CD4-positive, alpha-beta memory T cell (primary cell): Measurements from ENCODE around the gene WNT7B. TPM values are rescaled to one million over a fixed set of nuclear protein-coding genes. Genes with fewer than 3 reads are reported as not detected.

Experiments used
- CTCF ChIA-PET: fragments of 350-600 bp; sonication (Branson Sonifier 250); formaldehyde crosslinking; loops from one replicate; lab custom pipeline; 2021; ENCODE audit warnings: inconsistent platforms; ENCODE audit not compliant: partially characterized antibody; lab: Charles Lee
- POLR2A ChIA-PET: fragments of 350-600 bp; sonication (Branson Sonifier 250); formaldehyde crosslinking; loops from one replicate; lab custom pipeline; 2021; ENCODE audit not compliant: partially characterized antibody; lab: Charles Lee
- DNase-seq, 5 donors: peaks; one replicate each; pipeline versions ENCODE4 v3.0.0 to v3.0.0-alpha.2; 2020 to 2022; ENCODE audit warnings: mixed read lengths in 1 of 5
- H3K27ac ChIP-seq: one replicate; pipeline ENCODE4 v1.7.0; 2013; ENCODE audit warnings: low read depth, low read length
- H3K27me3 ChIP-seq: 2 replicates; pipeline ENCODE4 v1.7.0; 2013; ENCODE audit warnings: mild to moderate bottlenecking, low read length, moderate library complexity; ENCODE audit not compliant: insufficient read depth
- H3K36me3 ChIP-seq: 2 replicates; pipeline ENCODE4 v1.7.0; 2013; ENCODE audit warnings: mild to moderate bottlenecking, low read length, moderate library complexity; ENCODE audit not compliant: insufficient read depth
- H3K4me1 ChIP-seq: 2 replicates; pipeline ENCODE4 v1.7.0; 2013; ENCODE audit warnings: mild to moderate bottlenecking, low read length, moderate library complexity; ENCODE audit not compliant: insufficient read depth
- H3K4me3 ChIP-seq, 2 donors: one replicate each; pipeline ENCODE4 v1.7.0; 2013; ENCODE audit warnings: low read length in 2 of 2, mild to moderate bottlenecking in 1 of 2
- H3K9me3 ChIP-seq, 2 donors: one replicate each; pipeline ENCODE4 v1.7.0; 2013; ENCODE audit warnings: low read length in 2 of 2, control low read depth in 1 of 2; ENCODE audit not compliant: control insufficient read depth in 1 of 2
- H3K27ac Mint-ChIP-seq, 7 donors: one replicate each; pipeline ENCODE4 v1.8.0; 2020 to 2021; ENCODE audit warnings: mixed read lengths in 7 of 7, mild to moderate bottlenecking in 6 of 7, inconsistent platforms in 3 of 7, moderate library complexity in 3 of 7
- H3K27me3 Mint-ChIP-seq, 2 donors: one replicate each; pipeline ENCODE4 v1.8.0; 2020 to 2021; ENCODE audit warnings: mixed read lengths in 2 of 2
- H3K36me3 Mint-ChIP-seq, 2 donors: one replicate each; pipeline ENCODE4 v1.8.0; 2020 to 2021; ENCODE audit warnings: mixed read lengths in 2 of 2, inconsistent platforms in 1 of 2, mild to moderate bottlenecking in 1 of 2
- H3K4me1 Mint-ChIP-seq, 4 donors: one replicate each; pipeline ENCODE4 v1.8.0; 2020 to 2021; ENCODE audit warnings: mixed read lengths in 4 of 4, mild to moderate bottlenecking in 1 of 4
- H3K4me3 Mint-ChIP-seq, 8 donors: one replicate each; pipeline ENCODE4 v1.8.0; 2020 to 2021; ENCODE audit warnings: mixed read lengths in 8 of 8, mild to moderate bottlenecking in 7 of 8, moderate library complexity in 6 of 8, inconsistent platforms in 3 of 8
- H3K9me3 Mint-ChIP-seq, 8 donors: one replicate each; pipeline ENCODE4 v1.8.0; 2020 to 2021; ENCODE audit warnings: mixed read lengths in 8 of 8, mild to moderate bottlenecking in 5 of 8, inconsistent platforms in 3 of 8, moderate library complexity in 1 of 8
- intact Hi-C: fragments of 100-400 bp; cut with micrococcal nuclease; formaldehyde crosslinking; loops from one replicate; pipeline ENCODE4 v1.15.1; 2023
- polyA plus RNA-seq, 2 donors: library from polyadenylated mRNA; unstranded; fragments of 300-500 nt; fragmentation: Illumina TruSeq; gene quantifications; one replicate each; pipeline ENCODE4 v1.2.3, GENCODE V29; 2021
- total RNA-seq, 2 experiments: library from RNA; stranded (reverse); gene quantifications; one replicate each; pipeline ENCODE4 v1.2.3, GENCODE V29; 2021

The WNT7B gene
- total and polyA plus RNA-seq, 4 experiments from 2014 or later = not detected

GRCh38 chr22:45952151-45952550, 24.8 kb downstream of the WNT7B start:
- no peak overlapping the region for H3K4me3 ChIP-seq
- POLR2A ChIA-PET = no interaction called here
- peaks cover 0 to 4% (median 0%) of the 10 kb centered on the region in 8 donors for H3K9me3 Mint-ChIP-seq
- H3K4me3 Mint-ChIP-seq = no peak overlapping the region
- H3K27me3 Mint-ChIP-seq = peaks cover 13 to 16% of the 10 kb centered on the region in 2 donors
- H3K9me3 ChIP-seq = no peaks in the 10 kb centered on the region
- CTCF ChIA-PET = no interaction called here
- no peaks in the 10 kb centered on the region for H3K27me3 ChIP-seq
- no peak for DNase-seq
- no peaks in the 10 kb centered on the region for H3K36me3 Mint-ChIP-seq
- H3K4me1 Mint-ChIP-seq = no peaks in the 10 kb centered on the region
- no peaks in the 10 kb centered on the region for H3K36me3 ChIP-seq
- no peak overlapping the region for H3K27ac ChIP-seq
- no peak overlapping the region for H3K27ac Mint-ChIP-seq
- H3K4me1 ChIP-seq = no peaks in the 10 kb centered on the region
- intact Hi-C loops = no loop called here

GRCh38 chr22:45949891-45950290, 27.1 kb downstream of the WNT7B start:
- DNase-seq = no peak
- no peak overlapping the region for H3K27ac Mint-ChIP-seq
- POLR2A ChIA-PET = no interaction called here
- Histone ChIP-seq H3K36me3 (no peaks in the 10 kb centered on the region), H3K4me3 (no peak overlapping the region), H3K27ac (no peak overlapping the region), H3K4me1 (no peaks in the 10 kb centered on the region), H3K27me3 (no peaks in the 10 kb centered on the region), H3K9me3 (no peaks in the 10 kb centered on the region)
- peaks cover 0 to 4% (median 0%) of the 10 kb centered on the region in 8 donors for H3K9me3 Mint-ChIP-seq
- no peaks in the 10 kb centered on the region for H3K4me1 Mint-ChIP-seq
- H3K27me3 Mint-ChIP-seq = peaks cover 12 to 22% of the 10 kb centered on the region in 2 donors
- H3K4me3 Mint-ChIP-seq = no peak overlapping the region
- CTCF ChIA-PET = no interaction called here
- intact Hi-C loops = no loop called here
- H3K36me3 Mint-ChIP-seq = no peaks in the 10 kb centered on the region

GRCh38 chr22:45949258-45949870, 27.6 kb downstream of the WNT7B start:
- Histone ChIP-seq H3K4me1 (no peaks in the 10 kb centered on the region), H3K9me3 (no peaks in the 10 kb centered on the region), H3K27ac (no peak overlapping the region), H3K36me3 (no peaks in the 10 kb centered on the region), H3K27me3 (no peaks in the 10 kb centered on the region), H3K4me3 (no peak overlapping the region)
- no peak overlapping the region for H3K4me3 Mint-ChIP-seq
- ChIA-PET POLR2A (no interaction called here), CTCF (no interaction called here)
- no peaks in the 10 kb centered on the region for H3K36me3 Mint-ChIP-seq
- no peak for DNase-seq
- peaks cover 12 to 22% of the 10 kb centered on the region in 2 donors for H3K27me3 Mint-ChIP-seq
- peaks cover 0 to 4% (median 0%) of the 10 kb centered on the region in 8 donors for H3K9me3 Mint-ChIP-seq
- no peak overlapping the region for H3K27ac Mint-ChIP-seq
- H3K4me1 Mint-ChIP-seq = no peaks in the 10 kb centered on the region
- intact Hi-C loops = no loop called here

GRCh38 chr22:45948081-45948648, 28.8 kb downstream of the WNT7B start:
- Mint-ChIP-seq H3K27me3 (peaks cover 8 to 15% of the 10 kb centered on the region in 2 donors), H3K9me3 (peaks cover 0 to 2% (median 0%) of the 10 kb centered on the region in 8 donors), H3K4me1 (no peaks in the 10 kb centered on the region), H3K27ac (no peak overlapping the region), H3K4me3 (no peak overlapping the region), H3K36me3 (no peaks in the 10 kb centered on the region)
- intact Hi-C loops = no loop called here
- no peak overlapping the region for H3K4me3 ChIP-seq
- POLR2A ChIA-PET = no interaction called here
- H3K4me1 ChIP-seq = no peaks in the 10 kb centered on the region
- no peak for DNase-seq
- H3K27ac ChIP-seq = no peak overlapping the region
- CTCF ChIA-PET = no interaction called here
- H3K9me3 ChIP-seq = no peaks in the 10 kb centered on the region
- H3K27me3 ChIP-seq = no peaks in the 10 kb centered on the region
- H3K36me3 ChIP-seq = no peaks in the 10 kb centered on the region

GRCh38 chr22:45946805-45947600, 30.0 kb downstream of the WNT7B start:
- ChIA-PET CTCF (no interaction called here), POLR2A (no interaction called here)
- Histone ChIP-seq H3K27ac (no peak overlapping the region), H3K36me3 (no peaks in the 10 kb centered on the region), H3K9me3 (no peaks in the 10 kb centered on the region), H3K27me3 (no peaks in the 10 kb centered on the region), H3K4me1 (no peaks in the 10 kb centered on the region), H3K4me3 (no peak overlapping the region)
- Mint-ChIP-seq H3K27ac (no peak overlapping the region), H3K27me3 (peaks cover 8 to 14% of the 10 kb centered on the region in 2 donors), H3K9me3 (no peaks in the 10 kb centered on the region), H3K4me3 (no peak overlapping the region), H3K4me1 (no peaks in the 10 kb centered on the region), H3K36me3 (no peaks in the 10 kb centered on the region)
- intact Hi-C loops = no loop called here
- DNase-seq = no peak

GRCh38 chr22:45945621-45946106, 31.3 kb downstream of the WNT7B start:
- no peaks in the 10 kb centered on the region for H3K27me3 ChIP-seq
- no peaks in the 10 kb centered on the region for H3K36me3 Mint-ChIP-seq
- ChIA-PET CTCF (no interaction called here), POLR2A (no interaction called here)
- no peaks in the 10 kb centered on the region for H3K4me1 ChIP-seq
- H3K4me3 ChIP-seq = no peak overlapping the region
- DNase-seq = no peak
- no peak overlapping the region for H3K4me3 Mint-ChIP-seq
- no peaks in the 10 kb centered on the region for H3K9me3 ChIP-seq
- no peak overlapping the region for H3K27ac Mint-ChIP-seq
- H3K27me3 Mint-ChIP-seq = peaks cover 2 to 10% of the 10 kb centered on the region in 2 donors
- H3K36me3 ChIP-seq = no peaks in the 10 kb centered on the region
- no peak overlapping the region for H3K27ac ChIP-seq
- intact Hi-C loops = no loop called here
- H3K9me3 Mint-ChIP-seq = no peaks in the 10 kb centered on the region
- no peaks in the 10 kb centered on the region for H3K4me1 Mint-ChIP-seq

- Mint-ChIP-seq H3K9me3 (peaks cover 0 to 3% (median 0%) of the 10 kb centered on the region in 8 donors), H3K27ac (no peak overlapping the region), H3K27me3 (peaks cover 0 to 6% of the 10 kb centered on the region in 2 donors), H3K4me3 (no peak overlapping the region), H3K36me3 (no peaks in the 10 kb centered on the region), H3K4me1 (no peaks in the 10 kb centered on the region)
- Histone ChIP-seq H3K4me1 (no peaks in the 10 kb centered on the region), H3K4me3 (no peak overlapping the region), H3K27me3 (no peaks in the 10 kb centered on the region), H3K36me3 (no peaks in the 10 kb centered on the region), H3K27ac (no peak overlapping the region), H3K9me3 (no peaks in the 10 kb centered on the region)
- no peak for DNase-seq
- POLR2A ChIA-PET = no interaction called here
- intact Hi-C loops = no loop called here
- CTCF ChIA-PET = no interaction called here
These were observed 34.0 kb downstream of the WNT7B start for GRCh38 chr22:45942787-45943493.
